Measurements from ENCODE around the gene GATB. TPM values are rescaled to one million over a fixed set of nuclear protein-coding genes. Genes with fewer than 3 reads are reported as not detected.

GATB gene
- total and polyA plus RNA-seq, 2 donors (not counting 3 experiments of a cell fraction or from before 2014, with no cell fraction given): 14.4 to 17.7 TPM

DNA sequence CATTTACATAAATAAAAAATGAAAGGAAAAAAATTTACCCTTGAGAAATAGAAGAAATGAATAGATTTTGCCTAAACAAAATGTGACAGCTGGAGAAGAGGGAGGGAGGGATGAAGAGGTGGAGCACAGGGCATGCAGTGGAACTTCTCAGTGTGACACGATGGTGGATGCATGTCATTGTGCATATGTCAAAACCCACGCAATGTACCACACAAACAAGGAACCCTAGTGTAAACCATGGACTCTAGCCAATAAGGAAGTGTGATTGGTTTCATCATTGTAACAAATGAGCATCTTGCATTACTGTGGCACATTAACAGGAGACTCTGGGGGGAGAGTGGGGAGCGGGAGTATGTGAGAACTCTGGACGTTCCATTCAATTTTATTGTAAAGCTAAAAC lies 58.6 kb downstream of the GATB start:
- FAIRE-seq (no peak), DNase-seq (ENCODE audit: low read depth, low spot score) (no peak)
- ChIA-PET CTCF (interaction anchor here (1.8 kb wide), 1 partner anchor 10 kb away, joined by 4 read pairs; no protein-coding TSS in a partner anchor), POLR2A (no interaction called here)
- peaks cover 0 to 3% of the 10 kb centered on the region in 2 experiments for H3K36me3 ChIP-seq (ENCODE audit: control insufficient read depth in 2 of 2, extremely low read depth in 1 of 2, insufficient read depth in 2 of 2, low read length in 2 of 2)
- H3K9ac ChIP-seq (replicated peaks; ENCODE audit: extremely low read depth, insufficient read depth, low read length): no peak overlapping the region
- no peaks in the 10 kb centered on the region for H3K27me3 ChIP-seq (ENCODE audit: control insufficient read depth in 2 of 2, insufficient read depth in 2 of 2, low read length in 2 of 2)
- H3K4me1 ChIP-seq (ENCODE audit: control insufficient read depth, extremely low read depth, insufficient read depth, low read length): no peaks in the 10 kb centered on the region
- H4K20me1 ChIP-seq (replicated peaks; ENCODE audit: control insufficient read depth, extremely low read depth, insufficient read depth, low read length): no peaks in the 10 kb centered on the region
- H3K27ac ChIP-seq (ENCODE audit: insufficient read depth, low read depth, low read length): no peak overlapping the region
- intact Hi-C loops (cut with micrococcal nuclease): no loop called here
- H3K9me3 ChIP-seq (replicated peaks; ENCODE audit: control insufficient read depth, insufficient read depth, low read length): no peaks in the 10 kb centered on the region
- TF ChIP-seq GATA2 (IDR thresholded peaks at IDR 0.05; ENCODE audit: insufficient read depth, insufficient read length, low read depth, low read length) (no peak), JUN (IDR thresholded peaks at IDR 0.05; ENCODE audit: borderline replicate concordance, insufficient read depth, insufficient read length, low read depth) (no peak), POLR2A (IDR thresholded peaks at IDR 0.05; ENCODE audit: low read depth, low read length) (no peak), EZH2 (IDR thresholded peaks at IDR 0.05; ENCODE audit: borderline replicate concordance, low read depth, low read length, severe bottlenecking) (no peak), MYC (IDR thresholded peaks at IDR 0.05; ENCODE audit: low read depth, low read length) (no peak), POLR2AphosphoS5 (IDR thresholded peaks at IDR 0.05; ENCODE audit: insufficient read depth, low read depth, low read length) (no peak), FOS (IDR thresholded peaks at IDR 0.05; ENCODE audit: borderline replicate concordance, insufficient read depth, low read length) (no peak)
- TF ChIP-seq, protein P1, sequence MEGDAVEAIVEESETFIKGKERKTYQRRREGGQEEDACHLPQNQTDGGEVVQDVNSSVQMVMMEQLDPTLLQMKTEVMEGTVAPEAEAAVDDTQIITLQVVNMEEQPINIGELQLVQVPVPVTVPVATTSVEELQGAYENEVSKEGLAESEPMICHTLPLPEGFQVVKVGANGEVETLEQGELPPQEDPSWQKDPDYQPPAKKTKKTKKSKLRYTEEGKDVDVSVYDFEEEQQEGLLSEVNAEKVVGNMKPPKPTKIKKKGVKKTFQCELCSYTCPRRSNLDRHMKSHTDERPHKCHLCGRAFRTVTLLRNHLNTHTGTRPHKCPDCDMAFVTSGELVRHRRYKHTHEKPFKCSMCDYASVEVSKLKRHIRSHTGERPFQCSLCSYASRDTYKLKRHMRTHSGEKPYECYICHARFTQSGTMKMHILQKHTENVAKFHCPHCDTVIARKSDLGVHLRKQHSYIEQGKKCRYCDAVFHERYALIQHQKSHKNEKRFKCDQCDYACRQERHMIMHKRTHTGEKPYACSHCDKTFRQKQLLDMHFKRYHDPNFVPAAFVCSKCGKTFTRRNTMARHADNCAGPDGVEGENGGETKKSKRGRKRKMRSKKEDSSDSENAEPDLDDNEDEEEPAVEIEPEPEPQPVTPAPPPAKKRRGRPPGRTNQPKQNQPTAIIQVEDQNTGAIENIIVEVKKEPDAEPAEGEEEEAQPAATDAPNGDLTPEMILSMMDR (IDR thresholded peaks at IDR 0.05; ENCODE audit: extremely low read depth in 1 of 2, insufficient read depth in 1 of 2, low read depth in 1 of 2, low read length in 2 of 2): no peak
- TF ChIP-seq, protein P2, sequence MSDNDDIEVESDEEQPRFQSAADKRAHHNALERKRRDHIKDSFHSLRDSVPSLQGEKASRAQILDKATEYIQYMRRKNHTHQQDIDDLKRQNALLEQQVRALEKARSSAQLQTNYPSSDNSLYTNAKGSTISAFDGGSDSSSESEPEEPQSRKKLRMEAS (IDR thresholded peaks at IDR 0.05; ENCODE audit: insufficient read depth, insufficient read length): no peak
- H3K4me3 ChIP-seq (replicated peaks in 1 of 3; ENCODE audit: insufficient read depth in 1 of 3, low read depth in 1 of 3, low read length in 3 of 3): no peak overlapping the region
- no peak overlapping the region for H3K4me2 ChIP-seq (ENCODE audit: insufficient read depth, low read length)
- no peaks in the 10 kb centered on the region for H3K79me2 ChIP-seq (ENCODE audit: control insufficient read depth, insufficient read depth, low read length)
- no TSS peak for BruUV-seq (replicated peaks)
- dilution Hi-C loops (cut with MboI; ENCODE audit: extremely low pct_ligation_motif_present, low sequenced_read_pairs): no loop called here
- H2AFZ ChIP-seq (ENCODE audit: low read depth, low read length): no peak overlapping the region
- H3K9me1 ChIP-seq (replicated peaks; ENCODE audit: control insufficient read depth, extremely low read depth, insufficient read depth, low read length): no peaks in the 10 kb centered on the region
